GM23338 (cell line): ENCODE measurements around the gene KBTBD8.

ENCODE experiments used
- EZH2 ChIP-seq: fragments of 200-600 bp; sonication (generic); IDR thresholded peaks from one replicate; pipeline ENCODE4 v1.8.0; 2017; ENCODE audit warnings: antibody characterized with exemption, mild to moderate bottlenecking, low read depth; ENCODE audit not compliant: unreplicated experiment
- EZH2phosphoT487 ChIP-seq: fragments of 200-600 bp; sonication (generic); IDR thresholded peaks from one replicate; pipeline ENCODE4 v1.8.1; 2018; ENCODE audit warnings: antibody characterized with exemption; ENCODE audit not compliant: unreplicated experiment
- JUNB ChIP-seq: IDR thresholded peaks from one replicate; pipeline ENCODE4 v1.6.1; 2016; ENCODE audit warnings: antibody characterized with exemption; ENCODE audit not compliant: unreplicated experiment
- NANOG ChIP-seq: IDR thresholded peaks from 2 replicates; pipeline ENCODE4 v1.6.1; 2016; ENCODE audit warnings: antibody characterized with exemption, borderline replicate concordance
- POLR2AphosphoS5 ChIP-seq: IDR thresholded peaks from 2 replicates; pipeline ENCODE4 v1.6.1; 2016; ENCODE audit warnings: antibody characterized with exemption, low read depth
- STAT1 ChIP-seq: IDR thresholded peaks from one replicate; pipeline ENCODE4 v1.6.1; 2016; ENCODE audit warnings: antibody characterized with exemption; ENCODE audit not compliant: unreplicated experiment
- ZNF331 ChIP-seq: fragments of 250-450 bp; sonication (Bioruptor Pico); IDR thresholded peaks from 2 replicates; pipeline ENCODE4 v1.5.0; 2020; ENCODE audit warnings: low read depth, mild to moderate bottlenecking, moderate library complexity
- TF ChIP-seq, protein P1 (sequence below), 2 experiments: fragments of 200-600 bp in 1 of 2; sonication (generic) in 1 of 2; conservative IDR thresholded peaks; 2 replicates each; pipeline versions ENCODE4 v1.5.1 to v1.6.1; 2016 to 2017; ENCODE audit warnings: antibody characterized with exemption in 2 of 2, low read depth in 2 of 2, mild to moderate bottlenecking in 2 of 2, moderate library complexity in 1 of 2
- TF ChIP-seq, protein P2 (sequence below): IDR thresholded peaks from one replicate; pipeline ENCODE4 v1.6.1; 2018; ENCODE audit warnings: antibody characterized with exemption; ENCODE audit not compliant: unreplicated experiment

GRCh38 chr3:67005974-67006373, 7.9 kb downstream of the KBTBD8 start:
- TF ChIP-seq, protein P1, sequence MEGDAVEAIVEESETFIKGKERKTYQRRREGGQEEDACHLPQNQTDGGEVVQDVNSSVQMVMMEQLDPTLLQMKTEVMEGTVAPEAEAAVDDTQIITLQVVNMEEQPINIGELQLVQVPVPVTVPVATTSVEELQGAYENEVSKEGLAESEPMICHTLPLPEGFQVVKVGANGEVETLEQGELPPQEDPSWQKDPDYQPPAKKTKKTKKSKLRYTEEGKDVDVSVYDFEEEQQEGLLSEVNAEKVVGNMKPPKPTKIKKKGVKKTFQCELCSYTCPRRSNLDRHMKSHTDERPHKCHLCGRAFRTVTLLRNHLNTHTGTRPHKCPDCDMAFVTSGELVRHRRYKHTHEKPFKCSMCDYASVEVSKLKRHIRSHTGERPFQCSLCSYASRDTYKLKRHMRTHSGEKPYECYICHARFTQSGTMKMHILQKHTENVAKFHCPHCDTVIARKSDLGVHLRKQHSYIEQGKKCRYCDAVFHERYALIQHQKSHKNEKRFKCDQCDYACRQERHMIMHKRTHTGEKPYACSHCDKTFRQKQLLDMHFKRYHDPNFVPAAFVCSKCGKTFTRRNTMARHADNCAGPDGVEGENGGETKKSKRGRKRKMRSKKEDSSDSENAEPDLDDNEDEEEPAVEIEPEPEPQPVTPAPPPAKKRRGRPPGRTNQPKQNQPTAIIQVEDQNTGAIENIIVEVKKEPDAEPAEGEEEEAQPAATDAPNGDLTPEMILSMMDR (conservative IDR thresholded peaks at IDR 0.05; ENCODE audit: low read depth in 2 of 2): no peak
- no peak for TF ChIP-seq STAT1
- no peak for TF ChIP-seq JUNB
- no peak for TF ChIP-seq EZH2phosphoT487
- TF ChIP-seq NANOG: no peak
- TF ChIP-seq, protein P2, sequence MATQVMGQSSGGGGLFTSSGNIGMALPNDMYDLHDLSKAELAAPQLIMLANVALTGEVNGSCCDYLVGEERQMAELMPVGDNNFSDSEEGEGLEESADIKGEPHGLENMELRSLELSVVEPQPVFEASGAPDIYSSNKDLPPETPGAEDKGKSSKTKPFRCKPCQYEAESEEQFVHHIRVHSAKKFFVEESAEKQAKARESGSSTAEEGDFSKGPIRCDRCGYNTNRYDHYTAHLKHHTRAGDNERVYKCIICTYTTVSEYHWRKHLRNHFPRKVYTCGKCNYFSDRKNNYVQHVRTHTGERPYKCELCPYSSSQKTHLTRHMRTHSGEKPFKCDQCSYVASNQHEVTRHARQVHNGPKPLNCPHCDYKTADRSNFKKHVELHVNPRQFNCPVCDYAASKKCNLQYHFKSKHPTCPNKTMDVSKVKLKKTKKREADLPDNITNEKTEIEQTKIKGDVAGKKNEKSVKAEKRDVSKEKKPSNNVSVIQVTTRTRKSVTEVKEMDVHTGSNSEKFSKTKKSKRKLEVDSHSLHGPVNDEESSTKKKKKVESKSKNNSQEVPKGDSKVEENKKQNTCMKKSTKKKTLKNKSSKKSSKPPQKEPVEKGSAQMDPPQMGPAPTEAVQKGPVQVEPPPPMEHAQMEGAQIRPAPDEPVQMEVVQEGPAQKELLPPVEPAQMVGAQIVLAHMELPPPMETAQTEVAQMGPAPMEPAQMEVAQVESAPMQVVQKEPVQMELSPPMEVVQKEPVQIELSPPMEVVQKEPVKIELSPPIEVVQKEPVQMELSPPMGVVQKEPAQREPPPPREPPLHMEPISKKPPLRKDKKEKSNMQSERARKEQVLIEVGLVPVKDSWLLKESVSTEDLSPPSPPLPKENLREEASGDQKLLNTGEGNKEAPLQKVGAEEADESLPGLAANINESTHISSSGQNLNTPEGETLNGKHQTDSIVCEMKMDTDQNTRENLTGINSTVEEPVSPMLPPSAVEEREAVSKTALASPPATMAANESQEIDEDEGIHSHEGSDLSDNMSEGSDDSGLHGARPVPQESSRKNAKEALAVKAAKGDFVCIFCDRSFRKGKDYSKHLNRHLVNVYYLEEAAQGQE: no peak
- no peak for TF ChIP-seq POLR2AphosphoS5
- no peak for TF ChIP-seq EZH2
- no peak for TF ChIP-seq ZNF331
